Measurements from ENCODE around the gene TTLL9. TPM values are rescaled to one million over a fixed set of nuclear protein-coding genes. Genes with fewer than 3 reads are reported as not detected.

Gene TTLL9
- total and polyA plus RNA-seq, 10 of the 15 experiments (the other 5 are each of a cell fraction or from before 2014, with no cell fraction given), result 0.03 to 0.77 (median 0.11) TPM; not detected in 2

- TF ChIP-seq E2F8 (IDR thresholded peaks at IDR 0.05; ENCODE audit: low read depth, partially characterized antibody) (no peak), JUND (IDR thresholded peaks at IDR 0.05; ENCODE audit: low read depth, low read length) (no peak), MYB (IDR thresholded peaks at IDR 0.05; ENCODE audit: borderline replicate concordance, low read depth, low read length) (no peak), SRF (IDR thresholded peaks at IDR 0.05; ENCODE audit: low read depth in 2 of 2, low read length in 2 of 2) (no peak), GATAD2B (conservative IDR thresholded peaks at IDR 0.05; ENCODE audit: low read depth) (peak; percentile 72), YBX1 (IDR thresholded peaks at IDR 0.05) (no peak), RELB (IDR thresholded peaks at IDR 0.05; ENCODE audit: low read depth) (no peak), ZNF207 (IDR thresholded peaks at IDR 0.05; ENCODE audit: borderline replicate concordance) (peak; percentile 72; the same call in 1 of the 2 replicates)
These were observed 81.4 kb downstream of the TTLL9 start, which contains the start of gene PDRG1 (continued) for GRCh38 chr20:31951530-31952453.
